Stomach (tissue), 4 donors: Measurements from ENCODE around the gene MYCN.

Experiments used
- POLR2A ChIP-seq, 4 donors: fragments of 450-650 bp; IDR thresholded peaks; one replicate each; pipeline ENCODE4 v1.6.1; 2016; ENCODE audit warnings: antibody characterized with exemption in 4 of 4, control low read depth in 2 of 4, mild to moderate bottlenecking in 1 of 4, moderate library complexity in 1 of 4
- POLR2AphosphoS5 ChIP-seq, 3 donors: sonication (generic); formaldehyde crosslinking; IDR thresholded peaks; one replicate each; pipeline ENCODE4 v1.6.1; 2016; ENCODE audit warnings: antibody characterized with exemption in 3 of 3
- TF ChIP-seq, protein P1 (sequence below), 7 experiments: fragments of 450-650 bp in 4 of 7; fragments of 200-600 bp in 3 of 7; sonication (generic) in 3 of 7; IDR thresholded peaks; one replicate each; pipeline ENCODE4 v1.5.1; 2016 to 2019; ENCODE audit warnings: antibody characterized with exemption in 7 of 7, control low read depth in 2 of 7, mild to moderate bottlenecking in 1 of 7

DNA sequence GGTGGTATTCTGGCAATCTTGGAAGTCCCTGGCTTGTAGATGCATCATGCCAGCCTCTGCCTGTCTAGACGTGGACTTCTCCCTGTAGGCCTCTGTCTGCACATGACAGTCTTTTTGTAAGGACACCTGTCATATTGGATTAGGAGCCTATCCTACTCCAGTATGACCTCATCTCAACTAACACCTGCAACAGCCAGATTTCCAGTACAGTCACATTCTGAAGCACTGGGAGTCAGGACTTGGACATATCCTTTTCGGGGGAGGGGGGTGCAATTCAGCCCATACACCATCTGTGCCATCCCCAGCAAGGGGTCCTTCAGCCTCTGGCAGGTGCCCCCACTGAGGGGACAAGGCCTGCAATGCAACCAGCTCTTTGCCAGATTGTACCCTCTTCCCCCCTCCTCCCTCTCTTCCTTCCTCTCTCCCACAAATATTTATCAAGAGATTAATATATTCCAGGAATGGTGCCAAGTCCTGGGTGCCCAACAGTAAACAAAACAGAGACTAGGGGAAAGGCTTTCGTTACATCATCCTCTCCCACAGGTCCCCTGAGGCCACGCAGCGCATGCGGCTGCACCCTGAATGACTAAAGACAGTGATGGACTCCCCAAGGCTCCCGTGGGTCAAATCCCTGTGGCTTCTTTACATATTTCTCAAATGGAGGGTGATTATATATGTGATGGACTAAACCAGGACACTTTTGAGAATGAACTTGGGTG lies 20.5 kb upstream of the MYCN start:
- TF ChIP-seq, protein P1, sequence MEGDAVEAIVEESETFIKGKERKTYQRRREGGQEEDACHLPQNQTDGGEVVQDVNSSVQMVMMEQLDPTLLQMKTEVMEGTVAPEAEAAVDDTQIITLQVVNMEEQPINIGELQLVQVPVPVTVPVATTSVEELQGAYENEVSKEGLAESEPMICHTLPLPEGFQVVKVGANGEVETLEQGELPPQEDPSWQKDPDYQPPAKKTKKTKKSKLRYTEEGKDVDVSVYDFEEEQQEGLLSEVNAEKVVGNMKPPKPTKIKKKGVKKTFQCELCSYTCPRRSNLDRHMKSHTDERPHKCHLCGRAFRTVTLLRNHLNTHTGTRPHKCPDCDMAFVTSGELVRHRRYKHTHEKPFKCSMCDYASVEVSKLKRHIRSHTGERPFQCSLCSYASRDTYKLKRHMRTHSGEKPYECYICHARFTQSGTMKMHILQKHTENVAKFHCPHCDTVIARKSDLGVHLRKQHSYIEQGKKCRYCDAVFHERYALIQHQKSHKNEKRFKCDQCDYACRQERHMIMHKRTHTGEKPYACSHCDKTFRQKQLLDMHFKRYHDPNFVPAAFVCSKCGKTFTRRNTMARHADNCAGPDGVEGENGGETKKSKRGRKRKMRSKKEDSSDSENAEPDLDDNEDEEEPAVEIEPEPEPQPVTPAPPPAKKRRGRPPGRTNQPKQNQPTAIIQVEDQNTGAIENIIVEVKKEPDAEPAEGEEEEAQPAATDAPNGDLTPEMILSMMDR (IDR thresholded peaks at IDR 0.05), result no peak
- no peak for TF ChIP-seq POLR2A (IDR thresholded peaks at IDR 0.05)
- TF ChIP-seq POLR2AphosphoS5 (IDR thresholded peaks at IDR 0.05), result no peak
